HG03342 (cell line): ENCODE measurements around the gene SH3RF3.

Source experiments
- ATAC-seq: cut with Tn5 transposase; IDR thresholded peaks from one replicate; pipeline ENCODE4 v1.9.1; 2021; ENCODE audit warnings: mild to moderate bottlenecking, moderate library complexity; ENCODE audit not compliant: unreplicated experiment

Gene SH3RF3

GRCh38 chr2:109176928-109177327, 47.9 kb downstream of the SH3RF3 start:
- ATAC-seq, result no peak

GRCh38 chr2:109177635-109178034, 48.6 kb downstream of the SH3RF3 start:
- ATAC-seq, result no peak

DNA sequence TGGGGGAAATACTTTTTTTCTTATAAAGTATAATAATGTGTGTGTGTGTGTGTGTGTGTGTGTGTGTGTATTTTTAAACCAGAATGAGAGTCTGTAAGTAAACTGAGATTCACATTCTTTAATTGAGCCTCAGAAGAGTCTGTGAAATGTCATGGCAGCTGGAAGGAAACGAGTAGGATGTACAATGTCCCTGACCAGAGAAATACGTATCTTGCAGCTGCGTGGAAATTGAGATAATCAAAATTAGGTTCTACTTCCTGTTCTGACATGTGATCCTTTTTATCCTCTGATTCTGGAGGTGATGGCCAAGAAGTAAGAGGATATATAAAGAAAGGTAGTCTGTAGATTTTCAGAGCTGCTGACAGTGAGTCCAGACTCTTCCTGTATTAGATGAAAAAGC, 50.0 kb downstream of the SH3RF3 start:
- ATAC-seq, result no peak

DNA sequence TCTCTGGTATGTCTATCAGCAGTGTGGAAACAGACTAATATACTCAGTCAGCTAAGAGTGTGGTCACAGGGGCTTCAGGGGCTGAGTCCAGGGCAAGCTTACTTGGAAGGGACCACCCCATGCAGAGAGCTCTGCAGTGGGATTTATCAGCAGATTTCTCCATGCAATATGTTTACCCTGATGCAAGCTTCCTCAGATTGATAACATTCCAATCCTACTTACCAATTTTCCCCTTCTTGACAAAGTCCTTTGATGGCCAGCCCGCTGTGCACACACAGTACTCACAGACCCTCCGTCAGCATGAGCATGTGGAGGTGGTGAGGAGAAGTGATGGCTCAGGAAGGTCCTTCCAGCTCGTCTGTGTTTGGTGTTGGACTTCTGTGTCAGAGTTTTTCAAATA, 51.8 kb downstream of the SH3RF3 start:
- no peak for ATAC-seq

GRCh38 chr2:109182426-109182825, 53.4 kb downstream of the SH3RF3 start:
- no peak for ATAC-seq

DNA sequence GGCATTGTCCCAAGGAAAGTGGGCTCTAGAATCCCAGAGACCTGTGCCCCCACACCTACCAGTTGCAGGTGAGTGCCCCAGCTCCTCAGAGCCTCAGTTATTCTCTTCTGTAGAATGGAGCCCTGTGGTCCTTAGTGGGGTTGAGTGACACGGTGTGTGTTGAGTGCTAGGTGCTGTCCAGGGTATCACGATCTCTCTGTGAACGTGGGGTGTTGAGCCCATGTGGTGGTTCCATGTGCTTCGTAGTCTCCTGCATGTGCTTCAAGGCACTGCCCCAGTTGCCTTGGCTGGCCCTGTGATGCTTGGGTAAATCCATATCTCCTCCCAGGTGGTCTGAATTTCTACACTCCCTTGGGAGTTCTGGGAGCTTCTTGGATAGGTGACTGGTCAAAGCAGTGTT, 54.9 kb downstream of the SH3RF3 start:
- ATAC-seq, result no peak

- no peak for ATAC-seq
Observed at GRCh38 chr2:109184368-109184767, 55.4 kb downstream of the SH3RF3 start.

- no peak for ATAC-seq
Observed at GRCh38 chr2:109185338-109185737, 56.3 kb downstream of the SH3RF3 start.

DNA sequence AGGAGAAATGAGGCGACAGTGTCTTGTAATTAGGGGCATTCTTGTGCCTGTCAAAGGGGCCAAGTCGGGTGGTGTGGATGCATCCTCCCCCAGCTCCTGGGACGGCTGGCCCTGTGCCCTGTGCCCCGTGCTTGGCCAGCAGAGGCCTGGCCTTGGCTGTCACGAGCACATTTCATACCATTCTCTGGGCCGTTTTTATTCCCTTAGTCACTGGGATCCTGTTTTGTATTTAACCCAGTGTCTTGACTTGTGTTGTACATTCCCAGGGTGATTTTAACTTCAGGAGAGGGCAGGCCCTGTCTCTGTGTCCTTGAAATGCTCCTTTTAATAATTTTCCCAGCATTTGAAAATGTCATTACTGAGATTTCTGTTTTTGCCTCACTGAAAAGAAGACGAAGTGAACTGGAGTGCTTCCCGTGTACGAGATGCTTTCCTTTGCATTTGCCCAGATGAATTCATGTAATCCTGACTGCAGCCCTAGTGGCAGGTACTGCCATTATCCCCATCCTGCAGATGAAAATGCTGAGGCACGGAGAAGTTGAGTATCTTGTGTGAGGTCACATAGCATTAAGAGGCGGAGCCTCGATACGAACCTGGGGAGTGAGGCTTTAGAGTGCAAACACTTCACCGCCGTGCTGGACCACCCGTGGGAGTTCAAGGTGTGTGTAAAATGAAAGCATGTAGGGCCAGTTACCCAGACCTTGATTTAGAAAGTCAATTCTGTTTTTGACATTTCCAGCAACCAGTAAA, 57.0 kb downstream of the SH3RF3 start:
- no peak for ATAC-seq

DNA sequence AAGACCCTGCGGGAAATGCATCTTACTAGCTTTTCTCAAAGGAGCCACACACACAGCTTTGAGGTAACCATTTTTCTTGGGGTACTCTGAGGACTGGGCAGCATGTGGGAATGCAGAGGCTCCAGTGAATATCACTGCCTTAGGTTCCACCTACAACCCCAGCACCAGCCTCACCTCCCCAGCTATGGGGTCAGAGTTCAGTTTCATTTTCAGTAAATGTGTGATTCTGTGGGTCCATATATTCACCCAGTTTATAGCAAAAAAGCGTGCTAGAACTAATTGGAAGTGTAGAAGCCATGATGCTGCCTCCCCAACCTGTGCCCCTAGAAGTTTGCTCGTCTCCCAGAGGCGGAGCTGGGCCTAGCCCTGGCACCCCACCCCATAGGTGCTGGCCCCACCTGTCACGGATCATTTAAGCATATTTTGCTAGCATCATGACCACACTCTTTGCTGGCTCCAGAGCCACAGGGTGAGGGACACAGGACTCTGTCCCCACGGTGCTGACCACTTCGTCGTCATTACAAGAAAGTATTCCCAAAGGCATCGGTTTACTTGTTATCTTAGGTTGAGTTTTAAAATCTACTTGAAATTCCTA, 57.7 kb downstream of the SH3RF3 start:
- no peak for ATAC-seq

DNA sequence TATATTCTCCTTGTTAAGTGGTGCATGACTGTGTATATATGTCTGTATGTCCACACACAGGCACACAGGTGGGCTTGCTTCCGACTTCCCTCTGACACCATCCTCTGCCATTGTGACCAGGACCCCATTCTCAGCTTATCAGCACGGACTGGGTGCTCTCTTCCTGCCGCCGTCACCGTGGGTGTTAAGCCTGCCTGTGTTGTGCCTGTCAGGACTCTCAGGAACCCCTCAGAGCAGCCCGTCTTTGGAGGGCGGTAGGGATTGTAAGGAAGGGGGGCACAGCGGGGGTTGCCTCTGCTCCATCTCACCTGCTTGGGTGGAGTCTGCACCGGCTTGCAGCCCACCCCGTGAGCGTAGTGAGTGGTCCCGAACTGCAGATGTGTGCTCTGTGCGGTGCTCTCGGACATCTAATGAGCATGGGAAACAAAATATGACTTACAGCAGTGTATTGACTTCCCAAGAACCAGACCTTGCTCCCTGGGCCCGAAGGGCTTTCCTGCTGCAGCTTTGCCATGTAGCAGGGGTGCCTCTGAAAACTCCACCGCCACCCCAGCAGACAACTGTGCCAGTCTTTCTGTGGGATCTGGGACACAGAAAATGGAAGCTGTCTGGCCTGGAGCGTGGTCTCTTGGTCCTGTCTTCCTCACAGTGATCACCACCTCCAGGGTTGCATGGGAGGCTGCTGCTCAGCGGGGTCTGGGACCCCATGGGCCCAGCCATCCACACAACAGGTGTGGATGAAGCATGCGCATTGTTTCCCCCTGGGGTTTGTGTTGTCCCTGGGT, 58.9 kb downstream of the SH3RF3 start:
- ATAC-seq, result no peak

GRCh38 chr2:109188496-109188890, 59.5 kb downstream of the SH3RF3 start:
- ATAC-seq, result no peak

DNA sequence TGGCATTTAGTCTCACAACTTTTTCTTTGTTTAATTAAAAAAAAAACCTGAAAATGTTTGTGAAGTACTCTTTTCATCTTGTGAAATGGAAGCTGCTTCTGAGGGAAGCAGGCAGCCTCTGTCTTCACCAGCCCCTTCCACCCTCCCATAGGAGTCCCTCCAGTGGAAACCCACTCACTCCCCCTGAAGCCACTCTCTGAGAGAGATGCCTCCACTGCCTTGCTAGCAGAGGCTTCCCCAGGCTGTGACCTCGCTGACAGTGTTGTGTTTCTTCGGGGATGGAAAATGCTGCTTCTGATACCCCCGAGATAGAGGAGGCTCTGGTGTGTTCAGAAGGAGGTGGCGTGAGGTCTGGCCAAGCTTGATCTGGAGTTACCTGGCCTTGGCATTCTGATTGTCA, 59.9 kb downstream of the SH3RF3 start:
- ATAC-seq, result no peak

- no peak for ATAC-seq
Observed at GRCh38 chr2:109189751-109190150, 60.7 kb downstream of the SH3RF3 start.

GRCh38 chr2:109193807-109194619, 65.0 kb downstream of the SH3RF3 start:
- peak; percentile 61 for ATAC-seq

DNA sequence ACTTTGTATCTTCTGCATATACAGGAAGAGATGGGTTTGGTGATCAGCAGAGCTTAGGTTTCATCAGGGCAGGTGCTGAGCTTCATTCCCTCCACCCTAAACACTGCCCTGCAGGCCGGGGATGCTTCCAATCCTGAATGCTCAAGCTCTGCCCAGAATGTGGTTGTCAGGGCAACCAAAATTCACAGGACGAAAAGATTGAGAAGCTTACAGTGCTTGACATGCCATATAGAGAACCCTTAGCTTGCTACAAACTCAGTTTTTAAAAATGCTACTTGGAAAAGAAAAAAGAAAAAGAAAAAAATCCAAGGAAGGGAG, 65.6 kb downstream of the SH3RF3 start:
- no peak for ATAC-seq

- ATAC-seq, result no peak
Observed at GRCh38 chr2:109195193-109196045, 66.4 kb downstream of the SH3RF3 start.

GRCh38 chr2:109196081-109196875, 67.3 kb downstream of the SH3RF3 start:
- ATAC-seq, result no peak
